Measurements from ENCODE around the gene THAP4. TPM values are rescaled to one million over a fixed set of nuclear protein-coding genes. Genes with fewer than 3 reads are reported as not detected.

Gene THAP4
- total RNA-seq, 1 donor: 43.4 TPM

DNA sequence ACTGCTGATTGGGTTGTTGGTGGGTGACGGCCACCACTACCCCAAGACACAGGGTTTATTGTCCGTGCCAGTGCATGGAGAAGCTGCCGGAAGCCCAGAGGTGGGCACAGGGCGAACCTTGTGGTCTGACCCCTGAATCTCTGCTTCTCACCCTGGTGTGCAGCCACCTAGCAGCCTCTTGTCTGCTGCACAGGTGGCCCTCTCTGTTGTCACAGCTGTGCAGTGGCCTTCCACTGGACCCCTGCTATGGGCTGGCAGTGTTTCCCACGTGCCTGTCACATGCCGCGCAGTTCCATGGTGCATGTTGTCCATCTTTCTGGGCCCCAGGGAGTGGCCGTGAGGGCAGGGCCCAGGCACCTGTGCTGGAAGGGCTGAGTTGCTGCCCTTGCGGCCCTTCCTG is 15.8 kb upstream of the THAP4 start:
- Histone ChIP-seq H3K4me2 (ENCODE audit: insufficient read depth, low read length) (no peak overlapping the region), H3K4me1 (ENCODE audit: insufficient read depth, low read length) (no peaks in the 10 kb centered on the region), H3K27ac (ENCODE audit: low read depth, low read length) (no peak overlapping the region), H4K20me1 (ENCODE audit: insufficient read depth, low read length) (peaks cover 41% of the 10 kb centered on the region), H3K27me3 (ENCODE audit: insufficient read depth, low read length) (no peaks in the 10 kb centered on the region), H3K79me2 (ENCODE audit: insufficient read depth, low read length) (peaks cover 54% of the 10 kb centered on the region), H3K36me3 (ENCODE audit: insufficient read depth, low read length) (peaks cover 42% of the 10 kb centered on the region), H3K9me3 (ENCODE audit: low read depth, low read length) (no peaks in the 10 kb centered on the region), H2AFZ (ENCODE audit: low read length) (no peak overlapping the region), H3K4me3 (ENCODE audit: insufficient read depth, low read length) (no peak overlapping the region)
- TF ChIP-seq, protein P1, sequence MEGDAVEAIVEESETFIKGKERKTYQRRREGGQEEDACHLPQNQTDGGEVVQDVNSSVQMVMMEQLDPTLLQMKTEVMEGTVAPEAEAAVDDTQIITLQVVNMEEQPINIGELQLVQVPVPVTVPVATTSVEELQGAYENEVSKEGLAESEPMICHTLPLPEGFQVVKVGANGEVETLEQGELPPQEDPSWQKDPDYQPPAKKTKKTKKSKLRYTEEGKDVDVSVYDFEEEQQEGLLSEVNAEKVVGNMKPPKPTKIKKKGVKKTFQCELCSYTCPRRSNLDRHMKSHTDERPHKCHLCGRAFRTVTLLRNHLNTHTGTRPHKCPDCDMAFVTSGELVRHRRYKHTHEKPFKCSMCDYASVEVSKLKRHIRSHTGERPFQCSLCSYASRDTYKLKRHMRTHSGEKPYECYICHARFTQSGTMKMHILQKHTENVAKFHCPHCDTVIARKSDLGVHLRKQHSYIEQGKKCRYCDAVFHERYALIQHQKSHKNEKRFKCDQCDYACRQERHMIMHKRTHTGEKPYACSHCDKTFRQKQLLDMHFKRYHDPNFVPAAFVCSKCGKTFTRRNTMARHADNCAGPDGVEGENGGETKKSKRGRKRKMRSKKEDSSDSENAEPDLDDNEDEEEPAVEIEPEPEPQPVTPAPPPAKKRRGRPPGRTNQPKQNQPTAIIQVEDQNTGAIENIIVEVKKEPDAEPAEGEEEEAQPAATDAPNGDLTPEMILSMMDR (IDR thresholded peaks at IDR 0.05; ENCODE audit: extremely low read depth, low read depth, low read length): no peak
- no peak for DNase-seq (ENCODE audit: insufficient read length, low spot score, missing footprints)

DNA sequence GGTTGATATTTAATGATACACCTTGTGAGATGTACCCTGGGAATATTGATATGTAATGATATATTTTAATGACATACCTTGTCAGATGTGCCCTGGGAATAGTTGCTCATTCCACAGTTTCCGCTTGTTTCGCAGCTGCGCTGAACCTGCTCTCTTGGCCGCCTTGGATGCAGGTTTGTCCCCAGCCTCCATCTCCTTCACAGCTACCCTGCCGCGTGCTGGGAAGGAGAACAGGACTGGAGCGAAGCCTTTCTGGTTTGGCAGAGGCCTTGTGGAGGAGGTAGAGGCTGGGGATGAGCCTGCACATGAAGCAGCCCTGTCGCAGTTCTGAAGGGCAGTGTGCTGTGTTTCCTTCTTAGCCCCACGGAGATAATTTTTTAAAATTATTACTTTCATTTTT is 15.2 kb upstream of the THAP4 start:
- H3K36me3 ChIP-seq (ENCODE audit: insufficient read depth, low read length): peaks cover 40% of the 10 kb centered on the region
- no peaks in the 10 kb centered on the region for H3K27me3 ChIP-seq (ENCODE audit: insufficient read depth, low read length)
- no peak overlapping the region for H3K27ac ChIP-seq (ENCODE audit: low read depth, low read length)
- peaks cover 42% of the 10 kb centered on the region for H4K20me1 ChIP-seq (ENCODE audit: insufficient read depth, low read length)
- no peak overlapping the region for H3K4me2 ChIP-seq (ENCODE audit: insufficient read depth, low read length)
- no peak overlapping the region for H2AFZ ChIP-seq (ENCODE audit: low read length)
- peaks cover 55% of the 10 kb centered on the region for H3K79me2 ChIP-seq (ENCODE audit: insufficient read depth, low read length)
- DNase-seq (ENCODE audit: insufficient read length, low spot score, missing footprints): no peak
- TF ChIP-seq, protein P1 (IDR thresholded peaks at IDR 0.05; ENCODE audit: extremely low read depth, low read depth, low read length): no peak
- H3K4me1 ChIP-seq (ENCODE audit: insufficient read depth, low read length): no peaks in the 10 kb centered on the region
- no peaks in the 10 kb centered on the region for H3K9me3 ChIP-seq (ENCODE audit: low read depth, low read length)
- no peak overlapping the region for H3K4me3 ChIP-seq (ENCODE audit: insufficient read depth, low read length)

DNA sequence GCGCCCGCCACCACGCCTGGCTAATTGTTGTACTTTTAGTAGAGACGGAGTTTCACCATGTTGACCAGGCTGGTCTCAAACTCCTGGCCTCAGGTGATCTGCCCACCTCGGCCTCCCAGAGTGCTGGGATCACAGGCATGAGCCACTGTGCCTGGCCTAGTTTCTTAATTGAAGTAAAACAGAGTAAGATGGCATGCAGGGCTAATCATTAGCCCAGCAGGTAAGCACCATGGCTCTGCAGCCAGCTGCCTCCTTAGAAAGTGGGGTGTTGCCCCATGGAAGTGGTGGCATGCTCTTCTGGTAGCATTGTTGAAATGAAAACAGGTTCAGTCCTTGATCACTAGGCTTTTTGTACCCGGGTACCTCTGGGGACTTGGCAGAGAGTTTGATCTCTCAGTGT is 13.0 kb upstream of the THAP4 start:
- Histone ChIP-seq H3K9me3 (ENCODE audit: low read depth, low read length) (no peaks in the 10 kb centered on the region), H3K36me3 (ENCODE audit: insufficient read depth, low read length) (peaks cover 43% of the 10 kb centered on the region), H3K27ac (ENCODE audit: low read depth, low read length) (no peak overlapping the region), H4K20me1 (ENCODE audit: insufficient read depth, low read length) (peaks cover 62% of the 10 kb centered on the region), H3K4me2 (ENCODE audit: insufficient read depth, low read length) (no peak overlapping the region), H3K4me3 (ENCODE audit: insufficient read depth, low read length) (no peak overlapping the region), H3K4me1 (ENCODE audit: insufficient read depth, low read length) (no peaks in the 10 kb centered on the region), H3K27me3 (ENCODE audit: insufficient read depth, low read length) (no peaks in the 10 kb centered on the region), H3K79me2 (ENCODE audit: insufficient read depth, low read length) (peaks cover 77% of the 10 kb centered on the region), H2AFZ (ENCODE audit: low read length) (no peak overlapping the region)
- TF ChIP-seq, protein P1 (IDR thresholded peaks at IDR 0.05; ENCODE audit: extremely low read depth, low read depth, low read length): no peak
- no peak for DNase-seq (ENCODE audit: insufficient read length, low spot score, missing footprints)

DNA sequence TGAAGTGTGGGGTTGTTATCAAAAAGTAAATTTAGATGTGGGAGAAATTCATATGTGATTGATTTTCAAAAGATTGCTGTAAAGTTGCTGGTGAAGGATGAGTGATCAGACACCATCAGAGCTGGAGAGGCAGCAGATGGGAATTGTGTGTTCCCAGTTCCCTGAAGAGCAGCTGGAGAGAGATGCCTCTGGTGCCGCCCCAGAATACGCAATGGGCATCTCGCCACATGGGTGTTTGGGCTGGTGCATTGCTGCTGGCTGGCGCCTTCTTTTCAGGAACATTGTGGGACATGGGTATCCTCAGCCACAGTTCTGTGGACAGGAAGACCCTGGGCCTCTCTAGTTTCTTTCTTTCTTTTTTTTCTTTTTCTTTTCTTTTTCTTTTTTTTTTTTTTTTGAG is 12.4 kb upstream of the THAP4 start:
- H3K27ac ChIP-seq (ENCODE audit: low read depth, low read length): no peak overlapping the region
- TF ChIP-seq, protein P1 (IDR thresholded peaks at IDR 0.05; ENCODE audit: extremely low read depth, low read depth, low read length): no peak
- H2AFZ ChIP-seq (ENCODE audit: low read length): no peak overlapping the region
- H3K4me1 ChIP-seq (ENCODE audit: insufficient read depth, low read length): no peaks in the 10 kb centered on the region
- no peak for DNase-seq (ENCODE audit: insufficient read length, low spot score, missing footprints)
- H3K9me3 ChIP-seq (ENCODE audit: low read depth, low read length): no peaks in the 10 kb centered on the region
- H3K79me2 ChIP-seq (ENCODE audit: insufficient read depth, low read length): peaks cover 81% of the 10 kb centered on the region
- no peak overlapping the region for H3K4me2 ChIP-seq (ENCODE audit: insufficient read depth, low read length)
- H3K36me3 ChIP-seq (ENCODE audit: insufficient read depth, low read length): peaks cover 39% of the 10 kb centered on the region
- H3K4me3 ChIP-seq (ENCODE audit: insufficient read depth, low read length): no peak overlapping the region
- H3K27me3 ChIP-seq (ENCODE audit: insufficient read depth, low read length): no peaks in the 10 kb centered on the region
- H4K20me1 ChIP-seq (ENCODE audit: insufficient read depth, low read length): peaks cover 63% of the 10 kb centered on the region

Measured in osteoblast (primary cell).